NCI-H526 (cell line): ENCODE data around the gene ARMC7.
"Not testable (repeated sequence)": the region's sequence is repeated elsewhere in the genome, so short reads cannot be mapped to it uniquely, and the experiment has no call there.

ENCODE experiments used
- DNase-seq, 2 experiments: peaks; one replicate each; lab custom pipeline; 2025; lab: John Stamatoyannopoulos, UW

Gene ARMC7

GRCh38 chr17:75102385-75102821, 7.4 kb upstream of the ARMC7 start:
- peak; percentile 23 to 49 for DNase-seq

GRCh38 chr17:75103601-75104554, 5.9 kb upstream of the ARMC7 start:
- no peak for DNase-seq

- peak; percentile 69 to 86 for DNase-seq
Measured at GRCh38 chr17:75105126-75106080, 4.4 kb upstream of the ARMC7 start.

- no peak for DNase-seq
Measured at GRCh38 chr17:75108193-75108592, 1.6 kb upstream of the ARMC7 start.

- DNase-seq = no peak
Measured at GRCh38 chr17:75109046-75109406, 743 bp upstream of the ARMC7 start.

GRCh38 chr17:75110234-75110937, 617 bp downstream of the ARMC7 start:
- peak in 1 of 2 experiments; percentile 43 for DNase-seq

GRCh38 chr17:75111777-75112335, 2.1 kb downstream of the ARMC7 start:
- no peak for DNase-seq

- peak; percentile 70 to 92 for DNase-seq
Measured at GRCh38 chr17:75113798-75114551, 4.2 kb downstream of the ARMC7 start.

- no peak for DNase-seq
Measured at GRCh38 chr17:75114552-75115314, 5.0 kb downstream of the ARMC7 start.

GRCh38 chr17:75115555-75115954, 5.8 kb downstream of the ARMC7 start:
- no peak for DNase-seq

- no peak for DNase-seq
Measured at GRCh38 chr17:75116737-75117136, 7.0 kb downstream of the ARMC7 start.

- no peak for DNase-seq
Measured at GRCh38 chr17:75118307-75118706, 8.5 kb downstream of the ARMC7 start.

GRCh38 chr17:75124041-75124818, 14.5 kb downstream of the ARMC7 start:
- DNase-seq = no peak

GRCh38 chr17:75124819-75125162, 15.0 kb downstream of the ARMC7 start:
- DNase-seq = no peak

- DNase-seq = no peak
Measured at GRCh38 chr17:75125984-75126383, 16.2 kb downstream of the ARMC7 start.

GRCh38 chr17:75126954-75127353, 17.2 kb downstream of the ARMC7 start:
- no peak for DNase-seq

- not testable (repeated sequence) for DNase-seq
Measured at GRCh38 chr17:75127936-75128335, 18.2 kb downstream of the ARMC7 start.

- DNase-seq = no peak
Measured at GRCh38 chr17:75128694-75129505, 19.1 kb downstream of the ARMC7 start.

- no peak for DNase-seq
Measured at GRCh38 chr17:75129576-75129975, 19.8 kb downstream of the ARMC7 start.
